HG03354 (cell line): ENCODE measurements around the gene SPAG16.
"Not testable (repeated sequence)": the region's sequence is repeated elsewhere in the genome, so short reads cannot be mapped to it uniquely, and the experiment has no call there.

Experiments used
- ATAC-seq: cut with Tn5 transposase; IDR thresholded peaks from one replicate; pipeline ENCODE4 v1.9.1; 2021; ENCODE audit warnings: mild to moderate bottlenecking; ENCODE audit not compliant: unreplicated experiment, poor library complexity, severe bottlenecking

The SPAG16 gene

DNA sequence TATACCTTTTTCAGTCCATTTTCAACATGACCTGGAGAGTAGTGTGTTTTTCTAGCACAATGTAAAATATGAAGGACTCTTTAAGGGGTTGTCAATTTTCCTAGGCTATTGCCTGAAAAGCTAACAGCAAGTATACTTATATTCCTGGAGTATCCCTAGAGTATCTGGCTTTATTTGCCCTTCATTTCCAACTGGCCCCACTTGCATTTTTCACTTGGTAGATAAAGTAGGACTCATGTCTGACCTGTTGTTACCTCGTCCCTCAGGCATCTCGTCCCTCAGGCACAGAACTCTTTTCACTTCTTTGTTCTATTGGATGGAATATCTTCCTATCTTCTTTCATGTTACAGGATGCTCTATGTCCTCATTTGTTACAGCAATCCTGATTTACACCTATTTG is 69.2 kb downstream of the SPAG16 start:
- ATAC-seq: no peak

GRCh38 chr2:213376644-213377043 is 92.4 kb downstream of the SPAG16 start:
- ATAC-seq: no peak

- ATAC-seq: not testable (repeated sequence)
Measured at GRCh38 chr2:213407027-213407426, 122.8 kb downstream of the SPAG16 start.

GRCh38 chr2:213408426-213409070 is 124.3 kb downstream of the SPAG16 start:
- not testable (repeated sequence) for ATAC-seq

GRCh38 chr2:213410687-213411086 is 126.4 kb downstream of the SPAG16 start:
- not testable (repeated sequence) for ATAC-seq

DNA sequence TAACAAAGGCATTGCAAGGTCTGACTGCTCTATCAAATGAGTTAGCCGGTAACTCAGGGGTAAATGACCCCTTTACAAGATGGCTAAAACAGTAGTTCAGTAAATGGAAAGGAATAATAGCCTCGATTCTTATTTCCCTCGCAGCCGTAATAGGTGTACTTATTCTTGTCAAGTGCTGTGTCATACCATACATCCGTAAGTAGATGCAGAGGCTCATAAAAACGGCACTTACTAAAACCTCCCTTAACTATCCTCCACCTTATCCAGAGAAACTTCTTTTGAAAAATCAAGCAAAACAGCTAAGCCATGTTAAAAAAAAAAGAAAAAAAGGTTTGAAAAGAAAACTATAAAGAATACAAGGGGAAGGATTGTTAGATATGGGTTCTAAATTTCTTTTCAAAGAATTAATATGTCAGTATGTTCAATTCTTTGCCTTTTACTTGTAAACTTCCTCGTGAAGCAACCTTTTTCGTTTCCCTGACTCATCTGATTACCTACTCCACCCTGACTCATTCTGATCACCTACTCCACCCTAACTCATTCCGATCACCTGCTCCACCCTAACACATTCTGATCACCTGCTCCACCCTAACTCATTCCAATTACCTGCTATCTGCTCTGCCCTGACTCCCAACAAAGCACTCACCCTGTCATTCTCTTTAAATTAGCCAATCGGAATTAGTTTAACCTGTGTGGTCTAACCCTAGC is 127.5 kb downstream of the SPAG16 start:
- ATAC-seq: no peak

- no peak for ATAC-seq
Measured at GRCh38 chr2:213415093-213415492, 130.8 kb downstream of the SPAG16 start.

DNA sequence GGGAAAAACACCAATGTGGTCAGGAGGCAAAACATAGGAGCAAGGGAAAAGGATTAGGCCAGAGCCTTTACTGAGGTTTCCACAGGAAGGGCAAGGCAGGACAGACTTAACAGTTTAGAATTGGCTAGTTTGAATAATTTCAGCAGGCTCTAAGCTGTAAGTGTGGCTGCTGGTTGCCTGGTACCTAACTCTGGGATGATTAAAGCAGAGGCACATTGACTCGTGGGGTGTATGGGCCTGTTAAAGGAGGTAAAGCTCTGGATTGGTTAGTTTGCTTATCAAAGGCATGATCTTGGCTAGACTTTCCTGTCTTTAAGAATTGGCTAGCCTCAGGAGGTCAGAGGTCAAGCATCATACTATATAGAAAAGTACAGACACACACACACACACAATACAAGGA is 132.6 kb downstream of the SPAG16 start:
- no peak for ATAC-seq

- no peak for ATAC-seq
Measured at GRCh38 chr2:213419980-213420379, 135.7 kb downstream of the SPAG16 start.

DNA sequence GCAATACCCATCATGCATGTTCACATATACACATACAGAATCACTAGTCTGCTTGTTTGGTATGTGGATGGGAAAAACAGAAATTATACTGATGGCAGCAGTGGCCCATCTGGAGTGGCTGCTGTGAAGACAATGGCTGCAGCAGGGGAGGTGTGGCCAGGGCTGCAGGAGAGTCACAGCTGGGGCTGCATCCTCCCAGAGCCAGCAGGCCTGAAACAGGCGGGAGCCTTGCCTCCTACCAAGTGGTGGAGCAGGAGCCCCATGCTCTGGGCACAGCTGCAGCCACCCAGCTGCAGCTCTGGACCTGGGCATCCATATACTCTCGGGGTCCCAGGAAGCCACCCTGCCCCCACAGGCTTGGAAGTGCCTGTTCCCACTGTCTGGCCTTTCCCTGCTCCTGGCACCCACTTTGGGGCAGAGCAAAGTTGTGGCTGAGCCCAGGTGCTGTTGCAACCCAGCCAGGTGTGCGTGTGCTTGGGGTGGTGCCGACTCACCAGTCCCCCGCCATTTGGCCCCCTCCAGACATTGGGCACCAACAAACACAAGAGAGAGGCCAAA is 136.6 kb downstream of the SPAG16 start:
- no peak for ATAC-seq

DNA sequence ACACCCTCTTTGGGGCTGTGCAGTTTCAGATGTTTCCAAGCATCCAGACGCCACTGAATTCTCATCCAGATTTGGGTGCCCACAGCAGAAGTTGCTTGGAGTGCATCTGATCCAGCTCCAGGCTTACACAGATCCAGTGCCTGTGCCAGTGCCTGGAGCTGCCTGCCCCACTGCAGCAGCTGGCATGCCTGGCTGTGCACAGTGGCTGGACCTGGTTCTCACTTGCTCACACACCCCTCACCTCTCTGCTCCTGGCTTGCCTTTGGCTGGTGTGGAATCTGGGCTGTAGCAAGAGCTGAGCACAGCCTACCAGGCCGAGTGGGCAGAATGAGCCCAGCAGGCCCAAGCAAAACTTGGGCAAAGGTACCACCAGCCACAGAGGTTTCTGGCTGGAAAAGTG is 137.9 kb downstream of the SPAG16 start:
- ATAC-seq: no peak

GRCh38 chr2:213425618-213426017 is 141.4 kb downstream of the SPAG16 start:
- no peak for ATAC-seq

DNA sequence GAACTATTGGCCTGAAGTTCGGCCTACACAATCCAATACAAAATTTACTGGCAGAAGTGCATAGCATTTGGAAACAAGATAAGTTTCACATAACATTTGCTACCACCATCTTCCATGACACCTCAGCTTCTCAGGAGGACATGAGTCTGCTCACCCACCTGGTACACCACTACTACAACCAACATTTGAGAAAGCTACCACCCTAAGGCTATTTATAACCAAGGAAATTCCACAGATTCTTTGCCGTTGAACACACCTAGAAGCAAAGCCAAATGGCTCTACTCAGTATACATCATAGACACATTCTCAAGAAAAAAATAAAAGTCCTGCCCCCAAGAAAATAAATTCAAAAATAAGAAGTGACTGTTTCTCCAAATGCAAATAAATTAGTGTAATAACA is 145.3 kb downstream of the SPAG16 start:
- ATAC-seq: no peak

DNA sequence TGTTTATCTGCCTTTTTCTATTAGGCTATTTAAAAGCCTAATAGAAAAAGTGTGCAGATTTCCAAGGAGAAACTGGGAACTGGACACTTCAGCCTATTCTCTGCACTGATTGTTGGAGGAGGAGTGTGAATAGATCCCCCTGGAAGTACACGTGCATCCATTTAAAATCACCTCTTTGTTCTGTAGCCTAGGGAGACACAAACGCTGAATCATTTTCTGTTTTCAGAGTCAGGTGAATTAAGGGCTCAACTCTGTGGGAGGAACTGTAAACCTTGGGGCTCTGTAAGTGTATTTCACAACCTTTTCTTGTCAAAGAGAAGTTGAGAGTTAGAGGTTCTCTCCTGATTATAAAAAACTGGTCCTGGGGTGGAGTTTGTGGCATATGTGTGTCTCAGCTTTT is 159.7 kb downstream of the SPAG16 start:
- ATAC-seq: no peak

DNA sequence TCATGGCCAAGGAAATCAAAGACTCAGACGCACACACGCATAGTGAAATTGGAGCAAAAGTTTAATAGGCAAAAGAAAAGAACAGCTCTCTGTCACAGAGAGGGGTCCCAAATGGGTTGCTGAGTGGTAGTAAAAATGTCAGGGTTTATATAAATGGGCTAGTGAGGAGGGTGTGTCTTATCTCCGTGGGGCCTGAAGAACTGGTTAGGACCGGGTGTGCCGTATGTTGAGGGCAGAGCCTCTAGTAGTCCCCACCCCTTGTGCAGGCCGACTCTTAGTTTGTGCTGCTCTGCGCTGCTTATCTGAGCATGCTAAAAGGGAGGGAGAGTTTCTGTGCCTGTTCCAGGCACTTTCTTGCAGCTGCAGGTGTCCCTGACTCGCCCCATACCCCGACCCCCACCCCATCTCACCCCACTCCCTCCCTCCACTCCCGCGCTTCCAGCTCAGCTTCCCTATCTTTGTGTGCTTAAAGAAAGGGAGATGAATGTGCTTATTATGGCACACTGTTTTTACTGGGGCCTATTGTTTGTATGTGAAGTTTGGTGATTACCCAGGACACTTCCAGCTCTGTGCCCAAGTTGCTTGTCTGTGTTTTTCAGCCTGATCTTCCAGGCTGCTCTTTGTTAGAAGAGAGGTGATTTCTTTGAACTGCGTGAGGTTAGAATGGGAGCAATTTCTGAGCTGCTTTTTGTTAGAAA is 167.4 kb downstream of the SPAG16 start:
- no peak for ATAC-seq

GRCh38 chr2:213455316-213456008 is 171.2 kb downstream of the SPAG16 start:
- ATAC-seq: no peak

- ATAC-seq: no peak
Measured at GRCh38 chr2:213475433-213475832, 191.2 kb downstream of the SPAG16 start.

GRCh38 chr2:213476641-213477040 is 192.4 kb downstream of the SPAG16 start:
- ATAC-seq: no peak

DNA sequence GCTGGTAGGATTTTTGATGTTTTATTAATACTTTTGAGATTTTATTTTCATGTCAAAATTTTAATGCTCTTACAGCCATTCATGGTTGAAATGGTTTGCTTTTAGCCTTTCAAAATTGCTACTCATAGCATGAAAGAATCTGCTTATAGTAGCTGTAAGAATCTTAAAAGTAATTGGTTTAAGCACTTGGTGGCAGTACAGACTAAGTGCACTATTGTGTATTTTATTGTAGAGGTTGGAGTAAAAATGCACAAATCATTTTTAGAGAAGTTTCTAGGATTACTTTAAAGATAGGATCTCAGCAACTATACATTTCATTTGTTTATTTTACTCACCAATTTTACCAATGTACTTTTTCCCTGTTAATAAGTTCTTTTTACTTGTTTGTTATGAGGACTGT is 205.8 kb downstream of the SPAG16 start:
- ATAC-seq: no peak

DNA sequence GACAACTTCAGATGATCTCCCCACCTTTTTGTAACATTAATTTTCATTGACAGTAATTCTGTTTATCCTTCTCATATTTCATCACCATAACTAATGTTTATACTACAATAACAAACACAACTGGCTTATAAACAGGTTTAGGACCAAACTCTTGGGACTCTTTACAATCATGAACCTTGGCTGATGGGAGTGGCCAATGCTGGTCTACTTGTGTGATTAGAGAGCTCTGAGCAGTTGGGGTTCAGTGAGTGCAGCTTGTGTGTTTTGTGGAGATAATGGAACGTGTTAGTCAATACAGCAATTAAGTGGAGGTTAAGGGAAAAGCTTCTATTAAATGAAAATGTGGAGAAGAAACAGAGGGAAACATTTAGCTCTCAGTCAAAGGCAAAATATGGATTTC is 207.1 kb downstream of the SPAG16 start:
- no peak for ATAC-seq
